Measurements from ENCODE around the gene TMEM18. TPM values are rescaled to one million over a fixed set of nuclear protein-coding genes. Genes with fewer than 3 reads are reported as not detected.

The TMEM18 gene
- total and polyA plus RNA-seq, 2 of the 4 experiments (the other 2 are of a cell fraction): 15.2 to 30.2 TPM

DNA sequence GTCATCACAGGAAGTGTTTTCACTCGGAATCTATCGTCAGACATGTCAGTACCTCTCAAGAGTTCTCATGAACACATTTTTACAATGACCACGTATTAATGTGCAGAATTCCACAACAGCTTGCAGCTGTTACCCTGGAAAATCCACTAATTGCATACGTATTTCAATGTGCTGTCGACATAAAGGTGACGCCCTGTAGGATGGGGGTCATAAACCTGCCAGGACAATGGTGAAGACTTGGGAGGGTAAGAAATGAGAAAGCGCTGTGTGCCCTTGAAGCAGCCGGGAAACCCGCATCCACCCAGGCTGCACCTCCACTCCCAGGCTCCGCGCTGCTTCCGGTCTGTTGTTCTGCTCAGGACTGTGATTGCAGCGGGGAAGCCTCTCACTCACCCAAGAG lies 14.0 kb downstream of the TMEM18 start:
- H3K79me1 ChIP-seq (ENCODE audit: low read depth in 1 of 2, low read length in 2 of 2): peaks cover 4 to 12% of the 10 kb centered on the region in 2 experiments
- H2AK9ac ChIP-seq (replicated peaks; ENCODE audit: low read depth, low read length, poor library complexity): no peak overlapping the region
- DNase-seq: no peak
- no peak overlapping the region for H2AK5ac ChIP-seq (ENCODE audit: low read depth, low read length)
- no peak overlapping the region for H3K27ac ChIP-seq (ENCODE audit: insufficient read depth, low read length)
- H3K9ac ChIP-seq (ENCODE audit: low read depth, low read length): no peak overlapping the region
- ChIA-PET CTCF (no interaction called here), POLR2A (ENCODE audit: unreplicated experiment) (no interaction called here)
- H3K27me3 ChIP-seq (ENCODE audit: control insufficient read depth, insufficient read depth, low read length): peaks cover 7% of the 10 kb centered on the region
- no peak overlapping the region for H3K14ac ChIP-seq (replicated peaks; ENCODE audit: low read depth, low read length)
- dilution Hi-C loops (cut with HindIII; ENCODE audit: low sequenced_read_pairs, unreplicated experiment) (no loop called here), intact Hi-C loops (cut with micrococcal nuclease) (no loop called here), in situ Hi-C loops (cut with MboI; ENCODE audit: low sequenced_read_pairs) (loop anchor here (10.0 kb wide), 1 partner anchor 418 kb away; no protein-coding TSS in a partner anchor)
- no TSS peak for BruUV-seq (replicated peaks)
- no peak overlapping the region for H3K4ac ChIP-seq (ENCODE audit: low read depth, low read length)
- H3K9me3 ChIP-seq (ENCODE audit: control insufficient read depth, insufficient read depth, low read length): peaks cover 3% of the 10 kb centered on the region; the same call in 1 of the 2 replicates
- H3K4me3 ChIP-seq (ENCODE audit: insufficient read depth, low read depth, low read length): no peak overlapping the region
- no peak overlapping the region for H3K4me2 ChIP-seq (ENCODE audit: low read depth, low read length)
- H4K91ac ChIP-seq (ENCODE audit: insufficient read depth, low read depth, low read length): no peak overlapping the region
- H3K36me3 ChIP-seq (ENCODE audit: control insufficient read depth, insufficient read depth, low read length): peaks cover 9% of the 10 kb centered on the region; the same call in 1 of the 2 replicates
- no peak overlapping the region for H2BK15ac ChIP-seq (ENCODE audit: low read depth, low read length)
- no peak overlapping the region for H4K8ac ChIP-seq (ENCODE audit: low read depth in 2 of 2, low read length in 2 of 2)
- H3K56ac ChIP-seq (ENCODE audit: extremely low read depth, insufficient read depth, low read length): no peak overlapping the region
- H2BK120ac ChIP-seq (ENCODE audit: low read depth, low read length): no peak overlapping the region
- no peak overlapping the region for H3K18ac ChIP-seq (ENCODE audit: low read depth, low read length)
- TF ChIP-seq, protein P1, sequence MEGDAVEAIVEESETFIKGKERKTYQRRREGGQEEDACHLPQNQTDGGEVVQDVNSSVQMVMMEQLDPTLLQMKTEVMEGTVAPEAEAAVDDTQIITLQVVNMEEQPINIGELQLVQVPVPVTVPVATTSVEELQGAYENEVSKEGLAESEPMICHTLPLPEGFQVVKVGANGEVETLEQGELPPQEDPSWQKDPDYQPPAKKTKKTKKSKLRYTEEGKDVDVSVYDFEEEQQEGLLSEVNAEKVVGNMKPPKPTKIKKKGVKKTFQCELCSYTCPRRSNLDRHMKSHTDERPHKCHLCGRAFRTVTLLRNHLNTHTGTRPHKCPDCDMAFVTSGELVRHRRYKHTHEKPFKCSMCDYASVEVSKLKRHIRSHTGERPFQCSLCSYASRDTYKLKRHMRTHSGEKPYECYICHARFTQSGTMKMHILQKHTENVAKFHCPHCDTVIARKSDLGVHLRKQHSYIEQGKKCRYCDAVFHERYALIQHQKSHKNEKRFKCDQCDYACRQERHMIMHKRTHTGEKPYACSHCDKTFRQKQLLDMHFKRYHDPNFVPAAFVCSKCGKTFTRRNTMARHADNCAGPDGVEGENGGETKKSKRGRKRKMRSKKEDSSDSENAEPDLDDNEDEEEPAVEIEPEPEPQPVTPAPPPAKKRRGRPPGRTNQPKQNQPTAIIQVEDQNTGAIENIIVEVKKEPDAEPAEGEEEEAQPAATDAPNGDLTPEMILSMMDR (conservative IDR thresholded peaks at IDR 0.05; ENCODE audit: low read depth, low read length): no peak
- no peak for TF ChIP-seq MAFK (IDR thresholded peaks at IDR 0.05; ENCODE audit: low read depth, low read length)
- H4K20me1 ChIP-seq (ENCODE audit: insufficient read depth, low read length): no peaks in the 10 kb centered on the region
- H3K9me1 ChIP-seq (ENCODE audit: insufficient read depth, low read length): no peaks in the 10 kb centered on the region; the same call in 1 of the 2 replicates
- H4K5ac ChIP-seq (ENCODE audit: low read depth, low read length): no peak overlapping the region
- ATAC-seq (ENCODE audit: low read depth): no peak
- H2BK20ac ChIP-seq (ENCODE audit: low read depth, low read length): no peak overlapping the region
- H3K4me1 ChIP-seq (ENCODE audit: control insufficient read depth, insufficient read depth, low read length): no peaks in the 10 kb centered on the region; the same call in 1 of the 2 replicates
- H2AFZ ChIP-seq (replicated peaks; ENCODE audit: low read length, poor library complexity): no peak overlapping the region
- 90% methylated on average over 4 of the region's 13 CpGs; no CpG with 5 or more reads in 1 of the 2 experiments for WGBS, 2 experiments (ENCODE audit: extremely low coverage in 2 of 2, insufficient read length in 1 of 2)
- H3K23ac ChIP-seq (ENCODE audit: low read depth, low read length): no peak overlapping the region
- H2BK5ac ChIP-seq (ENCODE audit: low read depth, low read length, poor library complexity, severe bottlenecking): no peak overlapping the region

All from IMR-90 (cell line).